ENCODE results near the gene TOR3A.

The TOR3A gene

DNA sequence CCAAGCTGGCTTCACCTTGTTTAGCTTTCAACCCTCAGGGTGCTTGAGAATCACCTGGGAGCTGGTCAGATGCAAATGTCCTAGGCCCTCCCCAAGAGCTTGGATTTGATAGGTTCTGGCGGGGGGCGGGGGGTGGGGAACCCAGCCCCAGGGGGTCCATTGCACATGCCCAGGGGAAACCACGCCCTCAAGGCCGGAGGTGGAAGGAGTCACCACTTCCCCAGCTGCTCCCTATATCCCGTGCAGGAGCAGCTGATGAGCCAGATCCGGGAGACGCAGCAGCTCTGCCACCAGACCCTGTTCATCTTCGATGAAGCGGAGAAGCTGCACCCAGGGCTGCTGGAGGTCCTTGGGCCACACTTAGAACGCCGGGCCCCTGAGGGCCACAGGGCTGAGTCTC lies 5.8 kb downstream of the TOR3A start:
- in situ Hi-C loops (cut with MboI; ENCODE audit: low sequenced_read_pairs, unreplicated experiment) = loop anchor here (25.0 kb wide), 1 partner anchor 725 kb away; no protein-coding TSS in a partner anchor
- peak; percentile 40 for DNase-seq (ENCODE audit: low spot score)
- TF ChIP-seq, protein P1, sequence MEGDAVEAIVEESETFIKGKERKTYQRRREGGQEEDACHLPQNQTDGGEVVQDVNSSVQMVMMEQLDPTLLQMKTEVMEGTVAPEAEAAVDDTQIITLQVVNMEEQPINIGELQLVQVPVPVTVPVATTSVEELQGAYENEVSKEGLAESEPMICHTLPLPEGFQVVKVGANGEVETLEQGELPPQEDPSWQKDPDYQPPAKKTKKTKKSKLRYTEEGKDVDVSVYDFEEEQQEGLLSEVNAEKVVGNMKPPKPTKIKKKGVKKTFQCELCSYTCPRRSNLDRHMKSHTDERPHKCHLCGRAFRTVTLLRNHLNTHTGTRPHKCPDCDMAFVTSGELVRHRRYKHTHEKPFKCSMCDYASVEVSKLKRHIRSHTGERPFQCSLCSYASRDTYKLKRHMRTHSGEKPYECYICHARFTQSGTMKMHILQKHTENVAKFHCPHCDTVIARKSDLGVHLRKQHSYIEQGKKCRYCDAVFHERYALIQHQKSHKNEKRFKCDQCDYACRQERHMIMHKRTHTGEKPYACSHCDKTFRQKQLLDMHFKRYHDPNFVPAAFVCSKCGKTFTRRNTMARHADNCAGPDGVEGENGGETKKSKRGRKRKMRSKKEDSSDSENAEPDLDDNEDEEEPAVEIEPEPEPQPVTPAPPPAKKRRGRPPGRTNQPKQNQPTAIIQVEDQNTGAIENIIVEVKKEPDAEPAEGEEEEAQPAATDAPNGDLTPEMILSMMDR (IDR thresholded peaks at IDR 0.05; ENCODE audit: borderline replicate concordance, control extremely low read depth, extremely low read depth, insufficient read depth, missing control alignments) = no peak

DNA sequence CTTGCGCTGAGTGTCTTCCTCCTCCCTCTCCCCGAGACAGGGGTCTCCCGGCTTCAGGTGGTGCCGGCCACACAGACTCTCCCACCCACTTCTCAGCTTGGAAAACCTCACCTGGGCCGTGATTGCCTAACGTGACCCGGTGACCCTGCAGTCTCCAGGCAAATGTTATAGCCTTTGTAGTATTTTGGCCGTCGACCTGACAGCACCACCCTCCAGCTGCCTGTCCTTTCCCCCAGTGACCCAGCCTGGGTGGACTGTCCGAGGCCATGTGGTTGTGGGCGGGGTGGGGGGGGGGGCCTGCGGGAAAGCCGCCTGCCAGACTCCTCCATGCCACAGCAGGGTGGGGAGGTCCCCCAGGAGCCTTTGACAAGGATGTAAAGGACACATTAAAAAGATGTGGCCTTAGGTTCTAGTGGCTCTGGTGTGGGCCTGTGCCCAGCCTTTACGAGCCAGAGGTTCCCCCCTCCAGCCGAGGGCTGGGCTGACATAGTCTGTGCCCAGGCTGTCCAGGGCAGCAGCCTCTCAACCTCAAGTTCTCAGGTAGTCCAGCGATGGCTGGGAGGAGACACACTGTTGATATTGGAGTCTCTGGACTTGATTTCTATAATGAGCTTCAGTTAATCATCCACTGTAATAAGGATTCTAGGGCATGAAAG lies 8.1 kb downstream of the TOR3A start:
- TF ChIP-seq, protein P1 (IDR thresholded peaks at IDR 0.05; ENCODE audit: borderline replicate concordance, control extremely low read depth, extremely low read depth, insufficient read depth, missing control alignments) = no peak
- DNase-seq (ENCODE audit: low spot score) = no peak
- in situ Hi-C loops (cut with MboI; ENCODE audit: low sequenced_read_pairs, unreplicated experiment) = loop anchor here (25.0 kb wide), 1 partner anchor 722 kb away; no protein-coding TSS in a partner anchor

DNA sequence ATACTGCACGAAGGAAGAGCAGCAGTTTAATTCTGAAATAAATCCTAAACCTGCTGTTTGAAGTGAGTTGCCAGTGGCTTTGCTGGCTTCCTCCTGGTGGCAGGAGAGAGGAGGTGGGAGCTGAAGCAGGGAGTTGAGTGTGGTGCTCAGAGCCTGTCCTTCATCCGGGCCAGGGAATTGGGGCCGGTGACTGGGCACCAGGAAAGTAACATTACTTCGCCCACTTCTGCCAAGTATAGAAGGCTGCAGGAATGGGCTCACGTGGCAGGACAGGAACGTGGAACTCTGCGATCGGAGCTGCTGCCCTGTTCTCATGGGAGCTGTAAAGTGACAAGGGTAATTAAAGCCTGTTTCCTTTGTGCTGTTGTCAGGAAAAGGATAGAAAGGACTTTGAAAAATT lies 8.7 kb downstream of the TOR3A start:
- in situ Hi-C loops (cut with MboI; ENCODE audit: low sequenced_read_pairs, unreplicated experiment) = loop anchor here (25.0 kb wide), 1 partner anchor 722 kb away; no protein-coding TSS in a partner anchor
- no peak for DNase-seq (ENCODE audit: low spot score)
- TF ChIP-seq, protein P1 (IDR thresholded peaks at IDR 0.05; ENCODE audit: borderline replicate concordance, control extremely low read depth, extremely low read depth, insufficient read depth, missing control alignments) = no peak

DNA sequence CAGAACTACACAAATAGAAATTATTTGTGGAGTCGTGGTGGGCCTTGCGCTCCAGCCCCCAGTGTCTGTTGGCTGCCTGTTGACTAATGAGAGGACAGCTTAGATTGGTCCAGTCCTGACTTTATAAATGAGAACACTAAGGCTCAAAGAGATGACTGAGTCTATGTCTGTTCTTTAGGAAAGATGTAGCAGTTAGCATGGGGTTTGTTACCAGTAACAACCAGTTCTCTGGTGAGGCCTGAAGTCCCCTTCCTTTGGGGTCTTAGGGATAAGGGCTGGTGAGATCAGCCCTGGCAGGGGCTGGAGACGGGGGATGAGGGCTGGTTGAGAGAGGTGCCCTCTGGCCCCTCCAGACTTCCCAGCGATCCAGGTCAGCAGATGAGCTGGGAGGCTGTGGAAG lies 9.1 kb downstream of the TOR3A start:
- in situ Hi-C loops (cut with MboI; ENCODE audit: low sequenced_read_pairs, unreplicated experiment) = loop anchor here (25.0 kb wide), 1 partner anchor 721 kb away; no protein-coding TSS in a partner anchor
- TF ChIP-seq, protein P1 (IDR thresholded peaks at IDR 0.05; ENCODE audit: borderline replicate concordance, control extremely low read depth, extremely low read depth, insufficient read depth, missing control alignments) = no peak
- no peak for DNase-seq (ENCODE audit: low spot score)

DNA sequence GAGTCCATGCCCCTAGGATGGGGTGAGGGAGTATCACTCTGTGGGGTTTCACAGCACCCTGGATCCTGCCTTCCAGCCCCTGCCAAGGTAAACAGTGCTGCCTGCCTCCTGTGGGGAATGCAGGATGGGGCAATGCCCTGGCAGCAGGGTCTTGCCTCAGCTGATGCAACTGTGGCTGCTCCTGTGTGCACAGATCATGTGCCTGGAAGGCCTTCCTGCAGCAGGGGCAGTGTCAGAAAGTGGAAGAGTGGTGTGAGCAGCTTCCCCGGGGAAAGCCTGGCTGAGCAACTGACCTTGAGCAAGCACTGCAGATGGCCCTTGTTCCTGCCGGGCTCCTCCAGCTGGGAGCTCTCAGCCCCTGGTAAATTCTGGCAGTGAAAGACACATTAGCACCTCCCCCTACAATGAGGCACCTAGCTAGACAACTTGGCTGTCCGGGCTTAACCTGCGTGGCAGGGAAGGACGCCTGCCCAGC lies 9.9 kb downstream of the TOR3A start:
- TF ChIP-seq, protein P1 (IDR thresholded peaks at IDR 0.05; ENCODE audit: borderline replicate concordance, control extremely low read depth, extremely low read depth, insufficient read depth, missing control alignments) = no peak
- DNase-seq (ENCODE audit: low spot score) = no peak
- in situ Hi-C loops (cut with MboI; ENCODE audit: low sequenced_read_pairs, unreplicated experiment) = loop anchor here (25.0 kb wide), 1 partner anchor 721 kb away; no protein-coding TSS in a partner anchor

DNA sequence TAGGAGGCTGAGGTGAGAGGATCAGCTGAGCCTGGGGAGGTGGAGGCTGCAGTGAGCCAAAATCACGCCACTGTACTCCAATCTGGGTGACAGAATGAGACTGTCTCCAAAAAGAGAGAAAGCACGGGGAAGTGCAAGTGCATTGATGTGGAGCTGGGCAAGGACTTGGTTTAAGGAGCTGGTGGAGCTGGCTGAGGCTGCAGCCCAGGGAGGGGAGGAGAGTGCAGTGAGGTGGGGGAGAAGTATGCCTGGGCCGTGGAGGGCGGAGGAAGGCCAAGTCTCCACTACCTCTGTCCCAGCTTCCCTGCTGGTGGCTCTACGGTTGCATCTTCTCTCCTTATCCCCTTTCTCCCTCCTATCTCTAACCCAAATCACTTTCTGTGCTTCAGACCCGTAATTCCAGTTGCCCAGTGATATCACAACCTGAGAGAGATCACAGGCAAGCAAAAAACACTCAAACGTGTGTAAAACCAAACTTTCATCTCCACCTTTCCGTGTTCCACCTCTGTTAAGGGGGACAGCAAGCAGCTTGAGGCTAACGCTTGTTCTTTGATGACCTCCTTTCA lies 11.1 kb downstream of the TOR3A start:
- DNase-seq (ENCODE audit: low spot score) = no peak
- TF ChIP-seq, protein P1 (IDR thresholded peaks at IDR 0.05; ENCODE audit: borderline replicate concordance, control extremely low read depth, extremely low read depth, insufficient read depth, missing control alignments) = no peak
- in situ Hi-C loops (cut with MboI; ENCODE audit: low sequenced_read_pairs, unreplicated experiment) = loop anchor here (25.0 kb wide), 1 partner anchor 719 kb away; no protein-coding TSS in a partner anchor

All from GM13976 (cell line).